SW 1271 (cell line): ENCODE results near the gene MAN2B1.
"Not testable (repeated sequence)": the region's sequence is repeated elsewhere in the genome, so short reads cannot be mapped to it uniquely, and the experiment has no call there.

Source experiments
- DNase-seq, 2 experiments: peaks; one replicate each; lab custom pipeline; 2025; lab: John Stamatoyannopoulos, UW

Gene MAN2B1

GRCh38 chr19:12689012-12689411 lies 22.5 kb upstream of the MAN2B1 start:
- DNase-seq, result no peak

GRCh38 chr19:12687496-12688196 lies 21.1 kb upstream of the MAN2B1 start, which contains the start of gene GNG14:
GNG14 (plus strand) TSS chr19:12687998; CDS start chr19:12688049, 51 bp downstream.
- no peak for DNase-seq

GRCh38 chr19:12685831-12686230 lies 19.3 kb upstream of the MAN2B1 start:
- no peak for DNase-seq

- peak; percentile 94 to 98 for DNase-seq
Observed at GRCh38 chr19:12681074-12681987, 14.8 kb upstream of the MAN2B1 start, which contains the start of gene DHPS. DHPS (minus strand) TSS chr19:12681880; CDS start chr19:12681766, 114 bp downstream.

- no peak for DNase-seq
Observed at GRCh38 chr19:12680034-12680433, 13.5 kb upstream of the MAN2B1 start.

GRCh38 chr19:12678039-12678438 lies 11.5 kb upstream of the MAN2B1 start:
- DNase-seq, result not testable (repeated sequence)

GRCh38 chr19:12676928-12677327 lies 10.4 kb upstream of the MAN2B1 start:
- no peak for DNase-seq

GRCh38 chr19:12676384-12676792 lies 9.8 kb upstream of the MAN2B1 start:
- DNase-seq, result peak; percentile 64 to 67

- DNase-seq, result no peak
Observed at GRCh38 chr19:12675940-12676339, 9.4 kb upstream of the MAN2B1 start.

- DNase-seq, result no peak
Observed at GRCh38 chr19:12675399-12675798, 8.9 kb upstream of the MAN2B1 start.

GRCh38 chr19:12672744-12673143 lies 6.2 kb upstream of the MAN2B1 start:
- DNase-seq, result no peak

DNA sequence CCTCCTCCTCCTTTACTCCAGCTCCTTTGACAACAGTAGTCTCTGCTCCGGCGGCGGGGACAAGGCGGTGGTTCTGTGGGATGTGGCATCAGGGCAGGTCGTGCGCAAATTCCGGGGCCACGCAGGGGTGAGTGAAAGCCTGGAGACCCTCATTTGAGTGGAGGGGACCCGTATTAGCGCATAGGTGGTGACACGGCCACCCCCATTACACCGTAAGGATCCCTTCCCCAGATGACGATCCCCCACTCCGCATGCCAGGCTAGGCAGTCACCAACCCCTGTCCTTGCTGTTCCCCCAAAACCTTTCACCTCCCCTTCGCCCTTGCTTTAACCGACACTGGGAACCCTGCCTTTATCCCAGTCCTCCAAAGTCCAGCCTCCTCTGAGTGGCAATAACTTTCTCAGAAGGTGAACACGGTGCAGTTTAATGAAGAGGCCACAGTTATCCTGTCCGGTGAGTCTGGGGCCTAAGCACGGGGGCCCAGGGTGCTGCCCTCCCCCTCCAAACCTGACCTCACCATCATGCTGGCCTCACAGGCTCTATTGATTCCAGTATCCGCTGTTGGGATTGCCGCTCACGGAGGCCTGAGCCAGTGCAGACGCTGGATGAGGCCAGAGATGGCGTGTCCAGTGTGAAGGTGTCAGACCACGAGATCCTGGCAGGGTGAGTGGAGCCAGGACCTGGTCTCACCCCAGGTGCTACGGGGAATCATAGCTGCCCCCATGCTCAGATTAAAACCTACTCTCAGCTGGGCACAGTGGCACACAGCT lies 3.8 kb upstream of the MAN2B1 start:
- no peak for DNase-seq

GRCh38 chr19:12669270-12670158 lies 3.0 kb upstream of the MAN2B1 start:
- DNase-seq, result peak; percentile 46 to 90

DNA sequence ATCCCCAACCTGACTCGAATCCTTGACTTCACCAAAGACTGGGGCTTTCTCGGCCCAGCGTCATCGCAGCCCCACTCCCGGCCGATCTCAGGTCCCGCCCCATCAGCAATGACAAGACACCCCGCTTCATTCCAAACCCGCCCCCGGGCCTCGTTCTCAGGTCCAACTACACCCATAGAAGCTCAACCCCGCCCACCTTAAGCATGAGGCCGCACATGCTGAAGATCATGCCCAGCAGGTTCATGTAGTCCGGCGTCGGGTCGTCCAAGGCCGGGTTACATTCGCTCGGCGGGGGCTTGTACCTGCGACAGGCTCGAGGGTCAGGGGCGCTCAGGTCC lies 2.4 kb upstream of the MAN2B1 start:
- DNase-seq, result peak in 1 of 2 experiments; percentile 67

DNA sequence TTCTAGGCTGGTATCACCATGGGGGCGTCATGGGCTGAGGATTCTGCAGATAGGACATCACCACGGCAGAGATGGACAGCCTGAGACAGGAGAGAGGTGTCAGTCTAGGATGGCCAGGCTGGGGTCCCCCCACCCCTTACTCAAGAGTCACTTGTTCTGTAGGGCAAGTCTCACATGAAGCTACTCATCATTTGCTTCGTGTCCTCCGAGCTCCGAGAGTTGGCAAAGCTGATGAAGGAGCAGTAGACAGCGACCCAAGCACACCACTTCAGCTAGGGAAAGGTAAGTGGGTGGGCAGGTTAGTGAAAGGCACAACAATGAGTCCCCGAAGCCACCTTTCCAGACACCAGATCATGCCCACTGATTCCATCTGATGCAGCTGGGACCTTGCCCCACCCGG lies 1.8 kb upstream of the MAN2B1 start:
- no peak for DNase-seq

GRCh38 chr19:12667731-12668302 lies 1.3 kb upstream of the MAN2B1 start:
- DNase-seq, result no peak

GRCh38 chr19:12665671-12666264 lies 774 bp downstream of the MAN2B1 start:
- no peak for DNase-seq

- DNase-seq, result no peak
Observed at GRCh38 chr19:12665281-12665573, 1.3 kb downstream of the MAN2B1 start.

GRCh38 chr19:12664406-12665280 lies 1.9 kb downstream of the MAN2B1 start:
- peak in 1 of 2 experiments; percentile 33 for DNase-seq

GRCh38 chr19:12660980-12661379 lies 5.6 kb downstream of the MAN2B1 start:
- DNase-seq, result no peak
